GM12801 (cell line): ENCODE measurements around the gene MTG2.

Experiments used
- TF ChIP-seq, protein P1 (sequence below): IDR thresholded peaks from one replicate; pipeline ENCODE4 v1.5.1; 2011; ENCODE audit warnings: control low read depth; ENCODE audit not compliant: insufficient read length; ENCODE audit errors: extremely low read depth

Gene MTG2

GRCh38 chr20:62228982-62229545 lies 46.2 kb downstream of the MTG2 start:
- TF ChIP-seq, protein P1, sequence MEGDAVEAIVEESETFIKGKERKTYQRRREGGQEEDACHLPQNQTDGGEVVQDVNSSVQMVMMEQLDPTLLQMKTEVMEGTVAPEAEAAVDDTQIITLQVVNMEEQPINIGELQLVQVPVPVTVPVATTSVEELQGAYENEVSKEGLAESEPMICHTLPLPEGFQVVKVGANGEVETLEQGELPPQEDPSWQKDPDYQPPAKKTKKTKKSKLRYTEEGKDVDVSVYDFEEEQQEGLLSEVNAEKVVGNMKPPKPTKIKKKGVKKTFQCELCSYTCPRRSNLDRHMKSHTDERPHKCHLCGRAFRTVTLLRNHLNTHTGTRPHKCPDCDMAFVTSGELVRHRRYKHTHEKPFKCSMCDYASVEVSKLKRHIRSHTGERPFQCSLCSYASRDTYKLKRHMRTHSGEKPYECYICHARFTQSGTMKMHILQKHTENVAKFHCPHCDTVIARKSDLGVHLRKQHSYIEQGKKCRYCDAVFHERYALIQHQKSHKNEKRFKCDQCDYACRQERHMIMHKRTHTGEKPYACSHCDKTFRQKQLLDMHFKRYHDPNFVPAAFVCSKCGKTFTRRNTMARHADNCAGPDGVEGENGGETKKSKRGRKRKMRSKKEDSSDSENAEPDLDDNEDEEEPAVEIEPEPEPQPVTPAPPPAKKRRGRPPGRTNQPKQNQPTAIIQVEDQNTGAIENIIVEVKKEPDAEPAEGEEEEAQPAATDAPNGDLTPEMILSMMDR, result no peak

GRCh38 chr20:62229667-62230066 lies 46.8 kb downstream of the MTG2 start:
- TF ChIP-seq, protein P1, result no peak

GRCh38 chr20:62230276-62230675 lies 47.4 kb downstream of the MTG2 start:
- TF ChIP-seq, protein P1, result no peak

- TF ChIP-seq, protein P1, result no peak
Observed at GRCh38 chr20:62230696-62231095, 47.9 kb downstream of the MTG2 start.

DNA sequence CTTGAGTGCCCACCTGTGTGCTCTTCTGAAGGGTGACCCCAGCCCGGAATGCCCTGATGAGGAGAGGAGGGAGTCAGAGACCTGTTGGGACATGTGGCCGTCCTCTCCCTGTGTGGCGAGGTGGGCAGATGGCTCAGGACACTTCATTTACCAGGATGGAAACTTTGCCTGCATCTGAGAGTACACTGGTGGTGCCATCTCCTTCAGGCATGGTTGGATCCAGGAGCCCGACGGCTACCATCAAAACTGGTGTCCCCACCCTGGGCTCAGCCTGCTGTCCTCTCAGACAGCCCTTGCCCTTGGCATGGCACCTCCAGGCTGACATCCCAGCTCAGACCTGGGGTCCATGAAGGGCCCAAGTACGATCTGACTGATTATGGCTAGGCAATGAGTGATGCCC lies 48.5 kb downstream of the MTG2 start:
- TF ChIP-seq, protein P1, result no peak

- TF ChIP-seq, protein P1, result no peak
Observed at GRCh38 chr20:62232194-62232593, 49.4 kb downstream of the MTG2 start.

- TF ChIP-seq, protein P1, result no peak
Observed at GRCh38 chr20:62232770-62233645, 50.2 kb downstream of the MTG2 start.
